Activated CD4-positive, alpha-beta memory T cell treated with anti-CD3 and anti-CD28 coated beads, Interleukin-2, amount 10 ng/mL, durations not matched to agents 7 days and 5 days (primary cell): ENCODE data around the gene ANKRD12. TPM values are rescaled to one million over a fixed set of nuclear protein-coding genes. Genes with fewer than 3 reads are reported as not detected.

Source experiments
- CTCF ChIA-PET: fragments of 350-600 bp; sonication (Branson Sonifier 250); formaldehyde crosslinking; loops from one replicate; lab custom pipeline; 2021; ENCODE audit warnings: antibody characterized with exemption, inconsistent platforms; lab: Charles Lee
- POLR2A ChIA-PET: fragments of 350-600 bp; sonication (Branson Sonifier 250); formaldehyde crosslinking; loops from one replicate; lab custom pipeline; 2021; ENCODE audit warnings: antibody characterized with exemption; lab: Charles Lee
- DNase-seq: peaks from one replicate; pipeline ENCODE4 v3.0.0-alpha.2; 2020
- H3K27ac Mint-ChIP-seq: one replicate; pipeline ENCODE4 v1.8.0; 2021; ENCODE audit warnings: mild to moderate bottlenecking, mixed read lengths
- H3K27me3 Mint-ChIP-seq: one replicate; pipeline ENCODE4 v1.8.0; 2021; ENCODE audit warnings: mixed read lengths
- H3K36me3 Mint-ChIP-seq: one replicate; pipeline ENCODE4 v1.8.0; 2021; ENCODE audit warnings: low read depth, mixed read lengths
- H3K4me1 Mint-ChIP-seq: one replicate; pipeline ENCODE4 v1.8.0; 2021; ENCODE audit warnings: mixed read lengths
- H3K4me3 Mint-ChIP-seq: one replicate; pipeline ENCODE4 v1.8.0; 2021; ENCODE audit warnings: mild to moderate bottlenecking, mixed read lengths
- H3K9me3 Mint-ChIP-seq: one replicate; pipeline ENCODE4 v1.8.0; 2021; ENCODE audit warnings: mixed read lengths
- total RNA-seq, 2 experiments: library from RNA; stranded (reverse); gene quantifications; one replicate each; pipeline ENCODE4 v1.2.3, GENCODE V29; 2021

Gene ANKRD12
- total RNA-seq, 2 experiments from 2014 or later = 103 to 111 TPM

DNA sequence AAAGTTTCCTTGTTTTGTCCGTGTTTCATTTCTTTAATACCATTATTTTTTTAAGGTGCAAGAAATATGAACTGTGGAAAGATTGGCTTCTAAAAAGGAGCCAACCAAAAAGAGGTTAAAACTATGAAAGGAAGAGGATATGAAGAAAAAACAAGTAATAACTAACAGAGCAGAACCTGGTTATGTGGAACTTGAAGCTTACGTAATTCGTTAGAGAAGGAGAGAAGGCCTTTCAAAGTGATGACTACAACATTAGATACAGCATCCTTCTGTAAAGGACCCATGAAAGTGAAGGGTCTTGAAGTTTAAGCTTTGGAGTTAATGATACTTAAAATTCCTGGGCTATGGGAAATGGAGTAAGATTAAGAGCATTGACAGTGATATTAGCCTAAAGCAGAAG is 84.5 kb downstream of the ANKRD12 start:
- ChIA-PET POLR2A (no interaction called here), CTCF (no interaction called here)
- Mint-ChIP-seq H3K27ac (no peak overlapping the region), H3K4me3 (no peak overlapping the region), H3K36me3 (peaks cover 77% of the 10 kb centered on the region), H3K27me3 (no peaks in the 10 kb centered on the region), H3K4me1 (no peaks in the 10 kb centered on the region), H3K9me3 (no peaks in the 10 kb centered on the region)
- no peak for DNase-seq

DNA sequence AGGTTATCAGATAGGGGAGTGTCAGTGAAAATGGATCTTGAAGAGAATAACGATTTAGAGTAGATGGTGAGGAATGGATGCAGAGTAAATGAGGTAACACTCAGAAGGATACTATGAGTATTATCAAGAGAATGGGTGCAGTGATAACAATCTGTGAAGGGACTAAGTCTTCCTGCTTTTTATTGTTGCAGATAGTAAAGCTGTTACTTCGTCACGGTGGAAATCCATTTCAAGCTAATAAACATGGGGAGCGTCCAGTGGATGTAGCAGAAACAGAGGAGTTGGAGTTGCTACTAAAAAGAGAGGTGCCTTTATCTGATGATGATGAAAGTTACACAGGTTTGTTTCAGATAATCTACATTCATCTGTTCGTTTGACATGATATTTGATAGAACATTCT is 85.1 kb downstream of the ANKRD12 start:
- no peaks in the 10 kb centered on the region for H3K4me1 Mint-ChIP-seq
- no peak overlapping the region for H3K4me3 Mint-ChIP-seq
- DNase-seq = no peak
- no peaks in the 10 kb centered on the region for H3K9me3 Mint-ChIP-seq
- POLR2A ChIA-PET = no interaction called here
- CTCF ChIA-PET = no interaction called here
- peaks cover 77% of the 10 kb centered on the region for H3K36me3 Mint-ChIP-seq
- H3K27ac Mint-ChIP-seq = no peak overlapping the region
- H3K27me3 Mint-ChIP-seq = no peaks in the 10 kb centered on the region

DNA sequence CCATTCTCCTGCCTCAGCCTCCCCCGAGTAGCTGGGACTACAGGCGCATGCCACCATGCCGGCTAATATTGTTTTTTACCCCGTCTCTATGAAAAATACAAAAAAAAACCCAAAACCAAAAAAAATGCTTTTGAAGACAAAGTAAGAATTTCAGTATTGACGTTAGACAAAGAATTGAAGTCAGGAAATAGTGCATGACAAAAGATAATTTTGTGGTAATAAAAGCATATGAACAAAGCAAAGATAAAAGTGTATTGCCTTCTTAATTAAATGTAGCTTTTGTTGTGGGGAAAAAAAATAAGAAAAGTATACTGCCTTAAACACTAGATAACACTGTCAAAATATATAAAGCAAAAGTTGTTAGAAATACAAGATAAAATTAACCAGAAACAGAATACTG is 86.8 kb downstream of the ANKRD12 start:
- ChIA-PET CTCF (no interaction called here), POLR2A (no interaction called here)
- no peak for DNase-seq
- Mint-ChIP-seq H3K27ac (no peak overlapping the region), H3K9me3 (no peaks in the 10 kb centered on the region), H3K27me3 (no peaks in the 10 kb centered on the region), H3K36me3 (peaks cover 79% of the 10 kb centered on the region), H3K4me3 (no peak overlapping the region), H3K4me1 (no peaks in the 10 kb centered on the region)

DNA sequence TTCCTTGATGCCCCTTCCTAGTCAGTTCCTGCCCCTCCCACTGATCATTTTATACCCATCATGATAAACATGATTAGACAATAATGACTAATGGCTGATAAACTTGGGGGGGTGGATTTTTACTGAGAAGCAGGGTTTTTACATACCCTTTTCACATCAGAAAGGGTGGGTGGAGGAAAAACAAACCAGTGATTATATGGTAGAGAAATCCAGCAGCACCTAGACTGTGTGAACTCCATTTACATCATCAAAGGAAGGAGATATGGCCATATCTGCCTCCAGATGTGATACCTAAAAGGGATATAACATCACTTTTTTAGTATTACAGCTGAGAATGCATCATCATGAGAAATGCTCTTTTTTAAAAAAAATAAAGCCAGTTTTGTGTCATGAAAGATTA is 89.9 kb downstream of the ANKRD12 start:
- Mint-ChIP-seq H3K36me3 (peaks cover 81% of the 10 kb centered on the region), H3K27ac (no peak overlapping the region), H3K9me3 (peaks cover 4% of the 10 kb centered on the region), H3K27me3 (no peaks in the 10 kb centered on the region), H3K4me3 (no peak overlapping the region), H3K4me1 (peaks cover 4% of the 10 kb centered on the region)
- DNase-seq = no peak
- POLR2A ChIA-PET = no interaction called here
- CTCF ChIA-PET = no interaction called here

DNA sequence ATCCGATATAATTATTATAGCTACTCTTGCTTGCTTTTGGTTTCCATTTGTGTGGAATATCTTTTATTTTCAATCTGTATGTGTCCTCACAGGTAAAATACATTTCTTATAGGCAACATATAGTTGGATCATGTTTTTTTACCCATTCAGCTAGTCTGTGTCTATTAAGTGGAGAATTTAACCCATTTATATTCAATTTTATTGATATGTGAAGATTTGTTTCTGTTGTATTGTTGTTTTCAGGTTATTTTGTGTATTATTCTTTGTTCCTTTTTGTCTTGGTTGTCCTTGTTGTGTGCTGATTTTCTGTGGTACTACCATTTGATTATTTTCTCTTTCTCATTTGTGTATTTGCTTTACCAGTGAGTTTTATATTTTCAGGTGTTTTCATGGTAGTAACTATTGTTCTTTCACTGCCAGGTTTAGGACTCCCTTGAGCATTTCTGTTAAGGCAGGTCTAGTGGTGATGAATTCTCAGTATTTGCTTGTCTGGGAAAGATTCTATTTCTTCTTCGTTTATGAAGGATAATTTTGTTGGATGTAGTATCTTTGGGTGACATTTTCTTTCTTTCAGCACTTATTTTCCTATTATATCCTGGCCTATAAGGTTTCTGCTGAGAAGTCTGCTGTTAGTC is 95.4 kb downstream of the ANKRD12 start:
- ChIA-PET CTCF (no interaction called here), POLR2A (no interaction called here)
- H3K4me1 Mint-ChIP-seq = peaks cover 7% of the 10 kb centered on the region
- peaks cover 88% of the 10 kb centered on the region for H3K36me3 Mint-ChIP-seq
- no peak overlapping the region for H3K27ac Mint-ChIP-seq
- peaks cover 12% of the 10 kb centered on the region for H3K9me3 Mint-ChIP-seq
- H3K4me3 Mint-ChIP-seq = no peak overlapping the region
- no peak for DNase-seq
- H3K27me3 Mint-ChIP-seq = no peaks in the 10 kb centered on the region

GRCh38 chr18:9232977-9233376 is 96.4 kb downstream of the ANKRD12 start:
- no peaks in the 10 kb centered on the region for H3K27me3 Mint-ChIP-seq
- CTCF ChIA-PET = no interaction called here
- peaks cover 90% of the 10 kb centered on the region for H3K36me3 Mint-ChIP-seq
- H3K9me3 Mint-ChIP-seq = peaks cover 12% of the 10 kb centered on the region
- peaks cover 7% of the 10 kb centered on the region for H3K4me1 Mint-ChIP-seq
- POLR2A ChIA-PET = no interaction called here
- no peak overlapping the region for H3K4me3 Mint-ChIP-seq
- no peak for DNase-seq
- no peak overlapping the region for H3K27ac Mint-ChIP-seq

DNA sequence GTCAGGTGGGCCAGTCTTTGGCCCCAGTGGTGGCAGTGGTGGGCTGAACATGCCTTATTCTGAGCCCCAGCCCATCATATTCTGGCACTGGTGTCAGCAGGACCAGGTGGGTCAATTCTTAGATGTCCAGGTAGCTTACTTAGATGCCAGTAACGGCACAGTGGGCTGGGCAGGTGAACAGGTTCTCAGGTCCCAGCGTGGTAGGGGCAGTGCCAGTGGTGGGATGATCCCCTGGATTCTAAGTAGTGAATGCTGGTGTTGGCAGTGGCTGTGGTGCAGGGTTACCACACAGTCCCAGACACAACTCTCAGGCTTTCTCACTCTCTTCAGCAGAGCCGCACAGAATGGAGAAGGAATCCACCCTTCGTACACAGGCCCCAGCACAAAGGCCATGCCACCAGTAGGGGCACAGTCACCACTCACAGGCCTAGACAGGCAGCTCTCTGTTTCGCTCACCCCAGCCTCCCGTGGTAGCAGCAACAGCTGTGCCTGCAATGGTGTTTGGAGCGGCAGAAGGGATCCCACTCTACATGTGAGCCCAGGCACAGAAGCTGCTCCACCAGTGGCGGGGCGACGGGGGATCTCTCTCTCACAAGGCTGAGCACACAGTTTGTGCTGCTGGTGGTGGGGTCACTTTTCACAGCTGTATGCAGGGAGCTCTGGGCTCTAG is 97.3 kb downstream of the ANKRD12 start:
- ChIA-PET POLR2A (interaction anchor here (2.0 kb wide), 1 partner anchor 12 kb away, joined by 4 read pairs; no protein-coding TSS in a partner anchor), CTCF (interaction anchor here (0.6 kb wide), 1 partner anchor 263 kb away, joined by 3 read pairs; no protein-coding TSS in a partner anchor)
- H3K4me1 Mint-ChIP-seq = peaks cover 11% of the 10 kb centered on the region
- H3K36me3 Mint-ChIP-seq = peaks cover 88% of the 10 kb centered on the region
- DNase-seq = no peak
- H3K27ac Mint-ChIP-seq = no peak overlapping the region
- H3K4me3 Mint-ChIP-seq = no peak overlapping the region
- no peaks in the 10 kb centered on the region for H3K27me3 Mint-ChIP-seq
- H3K9me3 Mint-ChIP-seq = peaks cover 12% of the 10 kb centered on the region

GRCh38 chr18:9234528-9234927 is 97.9 kb downstream of the ANKRD12 start:
- peaks cover 9% of the 10 kb centered on the region for H3K4me1 Mint-ChIP-seq
- DNase-seq = no peak
- POLR2A ChIA-PET = interaction anchor here (2.0 kb wide), 1 partner anchor 11 kb away, joined by 4 read pairs; no protein-coding TSS in a partner anchor
- H3K4me3 Mint-ChIP-seq = no peak overlapping the region
- peaks cover 12% of the 10 kb centered on the region for H3K9me3 Mint-ChIP-seq
- peaks cover 87% of the 10 kb centered on the region for H3K36me3 Mint-ChIP-seq
- no peaks in the 10 kb centered on the region for H3K27me3 Mint-ChIP-seq
- no peak overlapping the region for H3K27ac Mint-ChIP-seq
- CTCF ChIA-PET = interaction anchor here (0.6 kb wide), 1 partner anchor 263 kb away, joined by 3 read pairs; no protein-coding TSS in a partner anchor

GRCh38 chr18:9237981-9238380 is 101.4 kb downstream of the ANKRD12 start:
- CTCF ChIA-PET = no interaction called here
- Mint-ChIP-seq H3K9me3 (no peaks in the 10 kb centered on the region), H3K27me3 (no peaks in the 10 kb centered on the region), H3K36me3 (peaks cover 68% of the 10 kb centered on the region), H3K4me1 (peaks cover 15% of the 10 kb centered on the region), H3K27ac (no peak overlapping the region), H3K4me3 (no peak overlapping the region)
- POLR2A ChIA-PET = no interaction called here
- DNase-seq = no peak

DNA sequence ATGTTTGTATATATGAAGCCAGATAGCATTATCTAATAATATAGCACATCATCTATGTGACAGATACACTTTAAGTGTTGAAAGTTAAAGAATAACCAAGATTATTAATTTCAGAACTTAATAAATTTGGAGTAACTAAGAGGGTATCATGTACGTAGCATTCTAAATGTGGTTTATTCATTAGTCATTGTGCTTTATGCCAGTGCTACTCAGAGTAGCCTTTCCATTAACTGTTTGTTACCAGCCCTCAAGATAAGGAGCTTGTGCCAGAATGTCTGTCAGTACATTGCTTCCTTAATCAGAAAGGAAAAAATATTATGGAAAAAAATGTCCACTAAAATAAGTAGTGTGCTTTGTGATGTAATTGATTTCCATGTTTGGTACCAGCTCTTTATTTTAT is 103.1 kb downstream of the ANKRD12 start:
- CTCF ChIA-PET = no interaction called here
- Mint-ChIP-seq H3K27me3 (no peaks in the 10 kb centered on the region), H3K4me3 (no peak overlapping the region), H3K9me3 (no peaks in the 10 kb centered on the region), H3K36me3 (peaks cover 68% of the 10 kb centered on the region), H3K27ac (no peak overlapping the region), H3K4me1 (peaks cover 31% of the 10 kb centered on the region)
- POLR2A ChIA-PET = interaction anchor here (0.9 kb wide), 1 partner anchor 256 kb away, joined by 3 read pairs; no protein-coding TSS in a partner anchor
- DNase-seq = no peak

GRCh38 chr18:9240270-9240669 is 103.7 kb downstream of the ANKRD12 start:
- peaks cover 64% of the 10 kb centered on the region for H3K36me3 Mint-ChIP-seq
- peak overlapping the region; percentile 33 for H3K27ac Mint-ChIP-seq
- DNase-seq = no peak
- ChIA-PET CTCF (no interaction called here), POLR2A (interaction anchor here (0.9 kb wide), 1 partner anchor 257 kb away, joined by 3 read pairs; no protein-coding TSS in a partner anchor)
- no peak overlapping the region for H3K4me3 Mint-ChIP-seq
- H3K4me1 Mint-ChIP-seq = peaks cover 31% of the 10 kb centered on the region
- no peaks in the 10 kb centered on the region for H3K27me3 Mint-ChIP-seq
- H3K9me3 Mint-ChIP-seq = no peaks in the 10 kb centered on the region

DNA sequence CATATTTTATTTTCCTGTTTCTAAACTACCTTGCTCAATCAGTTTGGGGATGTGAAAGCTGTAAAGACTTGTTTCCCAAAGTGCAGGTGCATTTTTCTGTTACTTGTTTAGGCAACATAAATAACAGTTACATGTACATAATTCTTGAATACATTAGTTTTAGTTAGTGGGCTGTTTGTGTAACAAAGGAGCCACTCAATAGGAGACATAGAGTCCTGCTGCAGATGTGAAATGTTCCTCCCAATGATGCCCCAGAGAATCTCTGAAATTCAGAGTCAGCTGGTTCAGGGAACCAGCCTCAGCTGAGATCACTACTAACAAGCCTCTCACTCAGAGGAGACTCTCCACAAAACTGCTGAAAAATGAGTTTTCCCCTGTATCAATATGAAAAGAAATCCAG is 106.4 kb downstream of the ANKRD12 start:
- H3K36me3 Mint-ChIP-seq = peaks cover 55% of the 10 kb centered on the region
- H3K27ac Mint-ChIP-seq = peak overlapping the region; percentile 37
- POLR2A ChIA-PET = no interaction called here
- H3K27me3 Mint-ChIP-seq = no peaks in the 10 kb centered on the region
- CTCF ChIA-PET = no interaction called here
- H3K9me3 Mint-ChIP-seq = no peaks in the 10 kb centered on the region
- DNase-seq = no peak
- no peak overlapping the region for H3K4me3 Mint-ChIP-seq
- H3K4me1 Mint-ChIP-seq = peaks cover 30% of the 10 kb centered on the region

DNA sequence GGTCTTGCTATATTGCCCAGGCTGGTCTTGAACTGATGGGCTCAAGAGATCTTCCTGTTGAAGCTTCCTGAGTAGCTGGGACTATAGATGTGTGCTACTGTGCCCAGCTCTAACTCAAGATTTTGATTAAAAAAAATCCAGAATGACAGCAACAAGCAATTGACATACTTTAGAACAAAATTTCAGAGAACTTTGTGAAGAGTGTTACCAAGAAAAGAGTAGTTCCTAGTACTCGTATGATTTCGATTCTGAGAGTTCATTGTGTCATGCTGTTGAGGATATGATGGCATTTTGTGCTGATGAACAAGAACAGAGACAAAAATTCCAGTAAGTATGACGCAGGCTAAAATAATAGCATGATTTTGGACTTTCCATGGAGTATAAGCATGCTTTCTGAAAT is 107.8 kb downstream of the ANKRD12 start:
- H3K36me3 Mint-ChIP-seq = peaks cover 52% of the 10 kb centered on the region
- no peak for DNase-seq
- CTCF ChIA-PET = interaction anchor here (0.9 kb wide), 1 partner anchor 32 kb away, joined by 3 read pairs; no protein-coding TSS in a partner anchor
- POLR2A ChIA-PET = interaction anchor here (1.4 to 1.6 kb wide), 3 partner anchors 106 to 154 kb away, joined by 3 to 7 read pairs (median 4); no protein-coding TSS in a partner anchor
- H3K4me3 Mint-ChIP-seq = no peak overlapping the region
- no peaks in the 10 kb centered on the region for H3K9me3 Mint-ChIP-seq
- peak overlapping the region; percentile 51 for H3K27ac Mint-ChIP-seq
- H3K4me1 Mint-ChIP-seq = peaks cover 25% of the 10 kb centered on the region
- no peaks in the 10 kb centered on the region for H3K27me3 Mint-ChIP-seq
